ENCODE results near the gene KLK11. TPM values are rescaled to one million over a fixed set of nuclear protein-coding genes. Genes with fewer than 3 reads are reported as not detected.

Gene KLK11
- total RNA-seq, 2 donors from 2014 or later: 0.29 to 2.5 TPM

- WGBS, 2 experiments (ENCODE audit: insufficient coverage in 1 of 2, insufficient read length in 1 of 2): 28 to 59% methylated on average over 2 to 4 of the region's 4 CpGs
These were observed 20.6 kb upstream of the KLK11 start for GRCh38 chr19:51047031-51047335.

DNA sequence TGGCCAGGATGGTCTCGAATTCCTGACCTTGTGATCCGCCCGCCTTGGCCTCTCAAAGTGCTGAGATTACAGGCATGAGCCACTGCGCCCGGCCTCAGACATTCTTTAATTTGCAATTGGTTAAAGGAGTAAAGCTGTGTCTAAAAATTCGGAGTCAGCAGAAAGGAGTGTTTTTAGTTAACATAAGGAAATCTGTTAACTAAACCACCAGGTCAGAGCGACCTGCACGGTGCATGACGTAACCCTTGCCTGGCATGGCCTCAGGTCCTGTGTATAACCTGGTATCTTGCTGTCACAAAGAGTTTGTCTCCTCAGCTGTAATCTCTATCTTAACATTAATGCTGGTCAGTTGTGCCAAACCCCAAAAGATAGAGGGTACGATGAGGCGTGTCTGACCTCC is 17.9 kb upstream of the KLK11 start:
- Mint-ChIP-seq H3K9me3 (peaks cover 4% of the 10 kb centered on the region), H3K27ac (no peak overlapping the region), H3K27me3 (ENCODE audit: insufficient read depth) (no peaks in the 10 kb centered on the region), H3K36me3 (ENCODE audit: low read depth) (no peaks in the 10 kb centered on the region), H3K4me3 (no peak overlapping the region), H3K4me1 (peaks cover 14% of the 10 kb centered on the region)
- TF ChIP-seq, protein P1, sequence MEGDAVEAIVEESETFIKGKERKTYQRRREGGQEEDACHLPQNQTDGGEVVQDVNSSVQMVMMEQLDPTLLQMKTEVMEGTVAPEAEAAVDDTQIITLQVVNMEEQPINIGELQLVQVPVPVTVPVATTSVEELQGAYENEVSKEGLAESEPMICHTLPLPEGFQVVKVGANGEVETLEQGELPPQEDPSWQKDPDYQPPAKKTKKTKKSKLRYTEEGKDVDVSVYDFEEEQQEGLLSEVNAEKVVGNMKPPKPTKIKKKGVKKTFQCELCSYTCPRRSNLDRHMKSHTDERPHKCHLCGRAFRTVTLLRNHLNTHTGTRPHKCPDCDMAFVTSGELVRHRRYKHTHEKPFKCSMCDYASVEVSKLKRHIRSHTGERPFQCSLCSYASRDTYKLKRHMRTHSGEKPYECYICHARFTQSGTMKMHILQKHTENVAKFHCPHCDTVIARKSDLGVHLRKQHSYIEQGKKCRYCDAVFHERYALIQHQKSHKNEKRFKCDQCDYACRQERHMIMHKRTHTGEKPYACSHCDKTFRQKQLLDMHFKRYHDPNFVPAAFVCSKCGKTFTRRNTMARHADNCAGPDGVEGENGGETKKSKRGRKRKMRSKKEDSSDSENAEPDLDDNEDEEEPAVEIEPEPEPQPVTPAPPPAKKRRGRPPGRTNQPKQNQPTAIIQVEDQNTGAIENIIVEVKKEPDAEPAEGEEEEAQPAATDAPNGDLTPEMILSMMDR (conservative IDR thresholded peaks at IDR 0.05): no peak
- H3K9me3 ChIP-seq (ENCODE audit: control insufficient read depth, low read length): no peaks in the 10 kb centered on the region
- H3K4me1 ChIP-seq (ENCODE audit: control insufficient read depth, insufficient read depth, low read length): no peaks in the 10 kb centered on the region
- no peaks in the 10 kb centered on the region for H3K27me3 ChIP-seq (ENCODE audit: control insufficient read depth, insufficient read depth, low read length, poor library complexity, severe bottlenecking)
- 91 to 95% methylated on average over 7 to 11 of the region's 11 CpGs for WGBS, 2 experiments (ENCODE audit: insufficient coverage in 1 of 2, insufficient read length in 1 of 2)
- no peaks in the 10 kb centered on the region for H3K36me3 ChIP-seq (ENCODE audit: control insufficient read depth, insufficient read depth, low read length)
- no peak for DNase-seq
- H3K9ac ChIP-seq (ENCODE audit: extremely low read depth, low read length, poor library complexity, severe bottlenecking): no peak overlapping the region
- H3K4me3 ChIP-seq (ENCODE audit: low read length): no peak overlapping the region
- no peak overlapping the region for H3K27ac ChIP-seq (ENCODE audit: low read depth, low read length)

More at GRCh38 chr19:51047031-51047335, 20.6 kb upstream of the KLK11 start:
- H3K4me1 Mint-ChIP-seq: peaks cover 14% of the 10 kb centered on the region
- DNase-seq: no peak
- no peak overlapping the region for H3K4me3 Mint-ChIP-seq
- Histone ChIP-seq H3K4me1 (ENCODE audit: control insufficient read depth, insufficient read depth, low read length) (no peaks in the 10 kb centered on the region), H3K9ac (ENCODE audit: extremely low read depth, low read length, poor library complexity, severe bottlenecking) (no peak overlapping the region), H3K4me3 (ENCODE audit: low read length) (no peak overlapping the region), H3K27me3 (ENCODE audit: control insufficient read depth, insufficient read depth, low read length, poor library complexity, severe bottlenecking) (no peaks in the 10 kb centered on the region), H3K27ac (ENCODE audit: low read depth, low read length) (no peak overlapping the region), H3K9me3 (ENCODE audit: control insufficient read depth, low read length) (no peaks in the 10 kb centered on the region), H3K36me3 (ENCODE audit: control insufficient read depth, insufficient read depth, low read length) (no peaks in the 10 kb centered on the region)
- H3K27ac Mint-ChIP-seq: peak overlapping the region; percentile 56
- TF ChIP-seq, protein P1 (conservative IDR thresholded peaks at IDR 0.05): no peak
- H3K27me3 Mint-ChIP-seq (ENCODE audit: insufficient read depth): no peaks in the 10 kb centered on the region
- H3K9me3 Mint-ChIP-seq: peaks cover 10% of the 10 kb centered on the region
- no peaks in the 10 kb centered on the region for H3K36me3 Mint-ChIP-seq (ENCODE audit: low read depth)

- Mint-ChIP-seq H3K27ac (no peak overlapping the region), H3K27me3 (ENCODE audit: insufficient read depth) (no peaks in the 10 kb centered on the region), H3K4me3 (no peak overlapping the region), H3K9me3 (no peaks in the 10 kb centered on the region), H3K4me1 (peaks cover 14% of the 10 kb centered on the region), H3K36me3 (ENCODE audit: low read depth) (no peaks in the 10 kb centered on the region)
- no peaks in the 10 kb centered on the region for H3K27me3 ChIP-seq (ENCODE audit: control insufficient read depth, insufficient read depth, low read length, poor library complexity, severe bottlenecking)
- 89 to 92% methylated on average over 6 to 9 of the region's 9 CpGs for WGBS, 2 experiments (ENCODE audit: insufficient coverage in 1 of 2, insufficient read length in 1 of 2)
- H3K4me1 ChIP-seq (ENCODE audit: control insufficient read depth, insufficient read depth, low read length): no peaks in the 10 kb centered on the region
- no peaks in the 10 kb centered on the region for H3K36me3 ChIP-seq (ENCODE audit: control insufficient read depth, insufficient read depth, low read length)
- H3K9me3 ChIP-seq (ENCODE audit: control insufficient read depth, low read length): no peaks in the 10 kb centered on the region
- H3K27ac ChIP-seq (ENCODE audit: low read depth, low read length): no peak overlapping the region
- H3K9ac ChIP-seq (ENCODE audit: extremely low read depth, low read length, poor library complexity, severe bottlenecking): no peak overlapping the region
- no peak for DNase-seq
- TF ChIP-seq, protein P1 (conservative IDR thresholded peaks at IDR 0.05): no peak
- H3K4me3 ChIP-seq (ENCODE audit: low read length): no peak overlapping the region
These were observed 17.1 kb upstream of the KLK11 start for GRCh38 chr19:51043497-51043896.

Measured in endodermal cell (in vitro differentiated cells).